Measurements from ENCODE around the gene PDIA5.

- TF ChIP-seq CTCF (IDR thresholded peaks at IDR 0.05) (no peak), PRRX2 (CRISPR knock-in tag; IDR thresholded peaks at IDR 0.05) (no peak), NFE2L1 (CRISPR knock-in tag; IDR thresholded peaks at IDR 0.05) (no peak), ZNF416 (CRISPR knock-in tag; IDR thresholded peaks at IDR 0.05) (no peak), AFF4 (CRISPR knock-in tag; IDR thresholded peaks at IDR 0.05; ENCODE audit: borderline replicate concordance) (no peak), ZNF423 (CRISPR knock-in tag; IDR thresholded peaks at IDR 0.05) (no peak), ATF2 (CRISPR knock-in tag; IDR thresholded peaks at IDR 0.05; ENCODE audit: borderline replicate concordance, low read depth) (no peak)
Observed at GRCh38 chr3:123085293-123085931, 18.6 kb downstream of the PDIA5 start.

Measured in WTC11 (cell line).